Neural progenitor cell (in vitro differentiated cells): ENCODE data around the gene CENPX.
"Not testable (repeated sequence)": the region's sequence is repeated elsewhere in the genome, so short reads cannot be mapped to it uniquely, and the experiment has no call there.

ENCODE experiments used
- CTCF ChIP-seq: fragments of 200-600 bp; sonication (generic); IDR thresholded peaks from 2 replicates; pipeline ENCODE4 v1.5.1; 2017; ENCODE audit warnings: antibody characterized with exemption, mild to moderate bottlenecking
- EZH2 ChIP-seq: fragments of 200-600 bp; sonication (generic); IDR thresholded peaks from 2 replicates; pipeline ENCODE4 v1.6.1; 2017; ENCODE audit warnings: antibody characterized with exemption, mild to moderate bottlenecking, moderate library complexity

GRCh38 chr17:81981511-81981910 lies 41.2 kb downstream of the CENPX start:
- TF ChIP-seq CTCF, EZH2: not testable (repeated sequence)
